Esophagus squamous epithelium (tissue), 4 donors: ENCODE data around the gene CDC42BPA.

ENCODE experiments used
- CTCF ChIP-seq, 6 experiments: fragments of 450-650 bp in 4 of 6; fragments of 200-600 bp in 2 of 6; sonication (generic) in 2 of 6; IDR thresholded peaks; one replicate each; pipeline ENCODE4 v1.5.1; 2016 to 2019; ENCODE audit warnings: antibody characterized with exemption in 6 of 6, mild to moderate bottlenecking in 4 of 6, moderate library complexity in 4 of 6
- POLR2A ChIP-seq, 4 donors: fragments of 450-650 bp; IDR thresholded peaks; one replicate each; pipeline ENCODE4 v1.6.1; 2017; ENCODE audit warnings: antibody characterized with exemption in 4 of 4, mild to moderate bottlenecking in 4 of 4, moderate library complexity in 3 of 4

- TF ChIP-seq CTCF (IDR thresholded peaks at IDR 0.05): no peak
- no peak for TF ChIP-seq POLR2A (IDR thresholded peaks at IDR 0.05)
Observed at GRCh38 chr1:227270554-227270953, 47.7 kb downstream of the CDC42BPA start.
